GM18858 (cell line): ENCODE data around the gene MTCL1.

ENCODE experiments used
- ATAC-seq: cut with Tn5 transposase; IDR thresholded peaks from one replicate; pipeline ENCODE4 v1.9.1; 2021; ENCODE audit not compliant: unreplicated experiment

Gene MTCL1

DNA sequence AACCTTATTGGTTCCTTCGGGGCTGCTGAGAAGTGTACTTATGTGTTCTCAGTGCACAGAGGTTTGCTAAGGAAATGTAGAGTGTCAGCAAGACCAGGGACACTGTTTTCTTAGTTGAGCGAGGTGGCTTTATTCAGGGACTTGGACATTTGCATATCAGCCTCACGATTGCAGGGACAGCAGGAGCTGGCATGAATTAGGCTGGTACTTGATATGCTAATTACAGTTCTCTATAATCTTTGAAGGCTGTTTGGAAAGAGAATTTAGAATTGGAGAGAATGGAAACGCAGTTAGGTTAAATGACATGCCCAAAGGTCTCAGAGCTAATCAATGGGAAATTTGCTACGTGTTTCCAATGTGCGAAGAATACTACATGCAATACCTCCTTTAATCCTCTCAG lies 18.7 kb upstream of the MTCL1 start:
- no peak for ATAC-seq

DNA sequence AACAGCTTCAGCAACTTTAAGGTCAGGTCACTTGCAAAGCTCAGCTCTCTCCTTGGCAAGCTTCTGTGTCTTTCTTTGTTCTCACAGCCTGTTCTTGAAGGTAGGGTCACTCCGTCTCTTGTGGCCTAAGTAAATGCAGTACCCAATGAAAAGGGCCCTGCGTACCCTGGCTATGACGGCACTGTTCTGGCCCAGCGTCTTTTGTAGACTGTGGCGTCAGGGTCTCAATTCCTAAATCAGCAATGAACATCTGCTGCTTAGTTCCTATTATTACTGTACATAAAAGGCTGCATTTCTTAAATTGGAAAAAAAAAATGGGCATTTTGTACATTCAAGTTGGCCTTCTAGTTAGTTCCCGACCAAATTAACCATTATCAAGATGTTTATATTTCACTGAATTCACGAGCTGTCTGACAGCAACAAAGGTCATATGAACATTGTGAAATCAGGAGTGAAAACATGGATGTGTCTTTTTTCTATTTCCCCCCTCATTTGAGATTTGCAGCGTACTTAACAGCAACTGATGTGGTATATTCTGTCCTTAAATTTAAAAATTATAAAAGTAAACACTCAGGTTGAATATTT lies 17.0 kb upstream of the MTCL1 start:
- ATAC-seq: no peak

DNA sequence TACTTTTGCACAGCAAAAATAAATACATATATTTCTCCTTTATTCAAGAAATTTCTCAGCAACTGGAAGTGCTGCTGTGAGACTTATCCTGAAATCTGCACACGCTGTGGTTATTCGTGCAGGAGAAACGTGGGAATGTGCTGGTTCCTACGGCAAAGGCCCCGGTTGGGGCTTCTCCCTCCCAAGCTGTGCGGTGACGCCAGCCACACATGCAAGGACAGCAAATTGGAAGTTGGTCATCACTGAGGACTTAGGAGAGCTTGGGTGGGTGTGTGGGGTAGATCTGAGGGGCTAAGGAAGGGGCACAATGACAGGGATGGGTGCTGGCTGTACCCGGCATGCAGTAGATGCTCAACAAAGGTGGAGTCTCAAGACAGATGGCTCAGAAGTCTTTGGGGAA lies 16.5 kb upstream of the MTCL1 start:
- no peak for ATAC-seq

DNA sequence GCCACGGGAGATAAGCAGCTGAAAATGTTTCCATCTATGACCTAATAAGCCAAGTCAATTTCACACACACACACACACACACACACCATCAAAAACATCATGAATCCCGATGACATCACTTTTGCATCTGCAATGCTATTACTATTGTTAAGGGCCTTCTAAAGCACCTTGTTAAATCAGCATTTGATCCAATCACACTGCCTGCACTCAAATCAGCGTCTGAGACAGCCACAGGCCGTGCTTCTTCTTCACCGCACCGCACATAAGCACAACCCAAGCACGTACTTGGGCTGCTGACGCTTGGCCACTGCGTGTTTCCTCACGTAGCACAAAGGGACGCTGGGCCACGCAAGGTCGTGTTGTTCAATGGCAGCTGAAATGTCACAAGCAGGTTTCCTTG lies 15.8 kb upstream of the MTCL1 start:
- no peak for ATAC-seq

DNA sequence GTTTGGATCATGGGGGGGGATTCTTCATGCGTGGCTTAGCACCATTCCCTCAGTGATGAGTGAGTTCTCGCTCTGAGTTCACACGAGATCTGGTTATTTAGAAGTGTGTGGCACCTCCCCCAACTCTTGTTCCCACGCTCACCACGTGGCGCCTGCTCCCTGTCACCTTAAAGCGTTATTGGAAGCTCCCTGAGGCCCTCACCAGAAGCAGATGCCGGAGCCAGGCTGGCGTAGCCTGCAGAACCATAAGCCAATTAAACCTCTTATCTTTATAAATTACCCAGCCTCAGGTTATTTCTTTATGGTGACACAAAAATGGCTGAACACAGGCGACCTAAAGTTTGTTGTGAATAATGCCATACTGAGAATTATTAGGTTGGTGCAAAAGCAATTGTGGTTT lies 10.5 kb upstream of the MTCL1 start:
- no peak for ATAC-seq

DNA sequence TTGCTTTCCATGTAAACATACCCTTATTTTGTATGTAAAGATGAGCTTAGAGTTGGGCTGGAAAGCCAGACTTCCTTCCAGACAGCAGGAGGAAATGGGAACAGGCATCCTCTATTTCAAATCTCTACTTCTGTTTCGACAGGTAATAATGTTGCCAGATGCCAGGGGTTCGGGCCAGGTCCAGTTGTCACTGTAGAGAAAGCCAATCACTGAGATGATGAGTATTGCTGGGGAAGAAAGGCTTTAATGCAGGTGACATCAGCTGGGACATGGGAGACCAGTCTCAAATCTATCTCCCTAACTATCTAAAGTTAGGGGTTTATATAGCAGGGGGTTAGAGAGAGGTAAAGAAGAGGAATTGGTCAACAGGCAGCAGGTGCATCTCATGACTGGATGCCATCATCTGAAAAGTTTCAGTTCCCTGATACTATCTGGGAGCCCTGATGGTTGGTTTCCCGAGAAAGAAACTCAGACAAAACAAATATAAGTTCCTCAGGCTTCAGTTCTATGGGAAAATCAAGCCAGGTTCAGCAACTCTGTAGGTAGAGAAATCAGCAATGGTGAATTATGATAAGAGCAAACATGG lies 9.3 kb upstream of the MTCL1 start:
- peak; percentile 68 for ATAC-seq

DNA sequence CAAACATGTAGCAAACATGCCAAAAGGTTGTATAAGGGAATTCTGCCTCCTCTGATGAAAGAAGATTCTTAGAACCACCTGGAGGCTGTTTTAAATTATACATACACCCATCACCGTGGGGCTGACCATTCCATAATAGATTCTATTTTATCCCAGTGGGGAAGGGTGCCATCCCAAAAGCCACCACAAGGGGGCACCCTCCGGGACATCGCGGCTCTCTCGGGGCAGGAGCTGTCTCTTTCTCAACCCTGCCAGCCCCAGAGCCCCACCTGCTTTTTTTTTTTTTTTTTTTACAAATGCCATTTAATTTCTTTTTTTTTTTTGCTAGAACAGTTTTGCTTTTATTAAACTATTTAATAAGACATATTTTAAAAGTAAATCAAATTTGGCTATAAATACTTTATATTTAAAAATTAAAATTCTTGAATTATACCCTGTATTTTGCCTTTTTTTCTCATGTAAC lies 8.6 kb upstream of the MTCL1 start:
- no peak for ATAC-seq

DNA sequence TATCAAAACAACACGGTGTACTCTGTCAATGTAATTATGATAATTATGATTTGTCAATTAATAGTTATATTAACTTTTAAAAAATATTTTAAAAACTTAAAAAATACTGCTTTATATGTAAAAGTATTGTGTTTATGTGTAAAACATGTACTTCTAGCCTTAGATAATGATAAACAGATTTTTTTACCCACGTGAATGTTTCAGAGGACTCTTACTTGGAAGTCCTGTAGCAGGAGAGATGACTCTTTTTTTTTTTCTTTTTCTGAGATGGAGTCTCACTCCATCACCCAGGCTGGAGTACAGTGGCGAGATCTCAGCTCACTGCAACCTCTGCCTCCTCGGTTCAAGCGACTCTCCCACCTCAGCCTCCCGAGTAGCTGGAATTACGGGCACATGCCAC lies 6.2 kb upstream of the MTCL1 start:
- ATAC-seq: no peak

DNA sequence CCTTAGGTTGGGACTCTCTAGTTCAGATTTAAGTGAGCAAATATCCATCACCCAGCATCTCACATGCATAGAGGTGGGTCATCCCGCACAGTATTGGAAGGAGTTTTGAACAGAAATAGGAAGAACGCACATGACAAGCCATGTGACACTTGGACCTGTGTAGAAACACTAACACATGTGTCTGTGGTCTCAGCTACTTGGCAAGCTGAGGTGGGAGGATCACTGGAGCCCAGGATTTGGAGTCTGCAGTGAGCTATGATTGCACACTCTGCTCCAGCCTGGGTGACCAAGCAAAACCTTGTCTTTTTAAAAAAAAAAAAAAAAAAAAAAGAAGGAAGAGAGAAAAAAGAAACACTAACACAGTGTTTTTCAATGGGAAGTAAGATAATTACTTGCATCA lies 5.4 kb upstream of the MTCL1 start:
- ATAC-seq: no peak

DNA sequence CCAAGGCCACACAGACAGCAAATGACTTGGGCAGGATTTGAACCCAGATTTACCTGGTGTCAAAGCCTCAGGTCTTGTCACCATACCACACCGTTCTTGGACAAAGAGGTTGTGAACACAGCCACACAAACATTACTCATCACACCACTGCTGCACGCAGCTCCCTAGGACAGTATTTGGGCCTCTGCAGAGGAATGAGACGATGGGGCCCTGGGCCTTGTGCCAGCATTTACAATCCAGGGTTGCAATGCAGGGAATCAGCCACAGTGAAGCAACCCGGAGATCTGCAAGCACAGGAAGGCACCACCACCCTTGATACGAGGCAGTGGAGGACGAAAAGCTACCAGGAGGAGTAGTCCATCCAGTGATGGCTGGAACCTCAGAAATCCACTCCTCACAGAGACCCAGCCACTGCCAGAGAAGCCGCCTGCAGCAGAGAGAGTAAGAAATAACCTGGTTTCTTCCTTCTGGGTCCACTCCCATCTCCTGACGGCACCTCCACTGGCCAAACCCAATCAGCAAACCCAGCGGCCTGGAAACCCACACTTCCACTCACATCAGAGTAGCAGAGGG lies 3.7 kb upstream of the MTCL1 start:
- no peak for ATAC-seq

DNA sequence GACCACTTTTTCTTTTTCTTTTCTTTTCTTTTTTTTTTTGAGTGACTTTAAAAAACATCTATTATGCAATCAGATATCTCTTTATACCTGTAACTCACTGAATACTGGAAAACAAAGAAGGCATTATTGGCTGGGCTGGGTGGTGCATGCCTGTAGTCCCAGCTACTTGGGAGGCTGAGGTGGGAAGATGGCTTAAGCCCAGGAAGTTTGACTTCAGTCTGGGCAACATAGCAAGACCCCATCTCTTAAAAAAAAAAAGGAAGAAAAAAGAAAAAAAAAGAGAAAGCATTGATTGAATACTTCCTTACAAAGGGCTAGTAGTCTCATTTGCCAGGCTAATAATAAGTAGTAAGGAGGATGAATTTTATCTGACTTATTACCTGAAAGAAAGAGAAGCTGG lies 2.7 kb upstream of the MTCL1 start:
- no peak for ATAC-seq

DNA sequence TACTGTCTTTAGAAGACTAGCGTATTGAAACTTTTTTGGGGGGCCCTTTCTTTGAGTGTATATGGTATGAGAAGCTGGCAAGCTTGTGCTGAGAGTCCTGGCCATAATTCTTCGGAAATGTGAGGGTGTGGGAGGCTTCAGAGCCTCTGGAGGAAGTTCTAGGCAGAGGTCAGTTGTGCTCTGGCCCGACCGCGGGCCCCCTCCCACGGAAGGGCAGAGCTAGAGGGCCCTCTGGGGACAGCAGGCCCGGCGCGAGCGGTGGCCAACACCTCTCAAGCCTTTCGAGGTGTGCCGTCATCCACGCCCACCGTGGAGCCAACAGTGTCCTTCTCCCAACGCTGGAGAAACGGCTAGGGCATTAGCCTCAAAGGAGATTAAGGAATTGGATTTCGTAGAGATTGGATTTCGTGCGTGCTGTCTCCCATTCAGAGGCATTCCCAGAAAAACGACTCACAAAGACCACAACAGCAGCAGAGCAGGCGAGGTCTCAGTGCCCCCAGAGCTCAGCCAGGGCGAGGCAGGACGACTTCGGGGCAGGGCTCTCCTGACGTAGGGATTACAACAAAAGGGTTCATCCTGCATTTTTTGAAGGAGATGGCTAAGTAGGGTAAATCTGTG lies 2.2 kb upstream of the MTCL1 start:
- ATAC-seq: no peak

DNA sequence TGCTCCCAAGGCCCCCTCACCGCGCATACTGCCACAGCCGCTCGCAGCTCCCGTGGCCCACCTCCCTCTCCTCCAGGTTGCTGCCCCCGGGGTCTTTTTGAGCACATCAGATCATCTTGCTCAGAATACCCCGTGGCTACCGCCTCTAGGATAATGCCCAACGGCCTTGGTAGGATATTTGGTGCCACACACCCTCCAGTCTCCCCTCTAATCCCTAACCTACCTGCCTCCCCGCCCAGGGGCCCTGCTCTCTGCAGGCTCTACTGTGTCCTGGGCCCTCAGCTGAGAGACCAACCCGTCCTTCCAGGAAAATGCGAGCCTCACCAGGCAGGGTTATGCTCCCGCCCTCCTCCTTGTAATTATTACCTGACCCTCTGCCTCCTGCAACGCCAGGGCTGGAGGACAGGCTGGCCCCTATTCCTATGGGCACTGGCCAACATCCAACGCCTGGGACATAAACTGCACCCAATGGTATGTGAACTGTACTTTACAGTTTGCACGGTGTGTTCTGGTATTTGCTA lies 1.5 kb upstream of the MTCL1 start:
- ATAC-seq: no peak

DNA sequence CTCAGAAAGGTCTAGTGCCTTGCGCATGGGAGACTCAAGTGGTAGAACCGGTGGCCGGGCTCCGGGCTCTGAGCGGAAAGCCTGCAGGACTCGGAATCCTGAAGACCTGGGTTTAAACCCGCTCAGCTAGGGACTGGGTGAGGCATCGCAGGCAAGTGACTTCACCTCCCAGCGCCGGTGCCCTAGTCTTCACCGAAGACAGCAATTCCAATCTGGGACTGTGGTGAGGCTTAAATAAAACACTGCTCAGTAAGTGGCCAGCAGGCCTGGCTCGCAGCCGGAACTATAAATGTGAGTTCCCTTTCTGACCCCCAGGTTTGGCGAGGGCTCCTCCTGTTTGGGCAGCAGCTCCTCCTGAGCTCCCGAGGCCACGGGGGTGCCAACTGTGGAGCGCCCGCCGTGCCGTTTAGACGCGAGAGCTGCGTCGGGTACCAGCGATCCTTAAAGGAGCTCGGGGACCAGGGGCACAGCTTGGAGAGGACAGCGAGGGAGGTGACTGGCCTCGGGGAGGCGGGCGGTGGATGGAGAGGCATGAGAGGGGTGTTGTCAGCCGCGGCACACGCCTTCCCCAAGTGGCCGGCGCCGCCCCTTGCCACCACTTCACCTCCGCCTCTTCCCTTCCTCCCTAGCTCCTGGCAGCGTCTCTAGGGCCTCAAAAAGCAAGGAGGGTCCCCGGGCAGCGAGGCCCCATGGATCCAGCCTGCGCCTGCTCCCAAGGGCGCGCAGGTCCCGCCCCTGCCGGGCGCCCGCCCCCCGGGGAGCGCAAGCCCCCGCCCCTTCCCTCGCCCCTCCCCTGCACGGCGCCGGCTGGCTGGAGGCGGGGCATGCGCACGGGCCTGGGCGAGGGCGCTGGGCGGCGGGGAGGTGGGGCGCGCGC lies 757 bp upstream of the MTCL1 start:
- ATAC-seq: peak; percentile 66

DNA sequence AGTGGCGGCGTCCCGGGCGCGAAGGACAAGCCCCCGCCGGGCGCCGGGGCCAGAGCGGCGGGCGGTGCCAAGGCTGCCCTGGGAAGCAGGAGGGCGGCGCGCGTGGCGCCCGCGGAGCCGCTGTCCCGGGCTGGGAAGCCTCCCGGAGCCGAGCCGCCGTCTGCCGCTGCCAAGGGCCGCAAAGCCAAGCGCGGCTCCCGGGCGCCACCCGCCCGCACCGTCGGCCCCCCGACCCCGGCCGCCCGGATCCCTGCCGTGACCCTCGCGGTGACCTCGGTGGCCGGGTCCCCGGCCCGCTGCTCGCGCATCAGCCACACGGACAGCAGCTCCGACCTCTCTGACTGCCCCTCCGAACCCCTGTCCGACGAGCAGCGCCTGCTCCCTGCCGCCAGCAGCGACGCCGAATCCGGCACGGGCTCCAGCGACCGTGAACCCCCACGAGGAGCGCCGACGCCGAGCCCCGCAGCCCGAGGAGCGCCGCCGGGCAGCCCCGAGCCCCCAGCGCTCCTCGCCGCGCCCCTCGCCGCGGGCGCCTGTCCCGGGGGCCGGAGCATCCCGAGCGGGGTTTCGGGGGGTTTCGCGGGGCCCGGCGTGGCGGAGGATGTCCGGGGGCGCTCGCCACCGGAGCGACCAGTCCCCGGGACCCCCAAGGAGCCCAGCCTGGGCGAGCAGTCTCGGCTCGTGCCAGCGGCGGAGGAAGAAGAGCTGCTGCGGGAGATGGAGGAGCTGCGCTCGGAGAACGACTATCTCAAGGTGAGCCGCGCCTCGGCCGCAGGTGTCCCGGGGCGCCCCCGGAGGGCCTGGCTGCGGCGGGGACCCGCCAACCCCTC lies 820 bp downstream of the MTCL1 start:
- no peak for ATAC-seq

DNA sequence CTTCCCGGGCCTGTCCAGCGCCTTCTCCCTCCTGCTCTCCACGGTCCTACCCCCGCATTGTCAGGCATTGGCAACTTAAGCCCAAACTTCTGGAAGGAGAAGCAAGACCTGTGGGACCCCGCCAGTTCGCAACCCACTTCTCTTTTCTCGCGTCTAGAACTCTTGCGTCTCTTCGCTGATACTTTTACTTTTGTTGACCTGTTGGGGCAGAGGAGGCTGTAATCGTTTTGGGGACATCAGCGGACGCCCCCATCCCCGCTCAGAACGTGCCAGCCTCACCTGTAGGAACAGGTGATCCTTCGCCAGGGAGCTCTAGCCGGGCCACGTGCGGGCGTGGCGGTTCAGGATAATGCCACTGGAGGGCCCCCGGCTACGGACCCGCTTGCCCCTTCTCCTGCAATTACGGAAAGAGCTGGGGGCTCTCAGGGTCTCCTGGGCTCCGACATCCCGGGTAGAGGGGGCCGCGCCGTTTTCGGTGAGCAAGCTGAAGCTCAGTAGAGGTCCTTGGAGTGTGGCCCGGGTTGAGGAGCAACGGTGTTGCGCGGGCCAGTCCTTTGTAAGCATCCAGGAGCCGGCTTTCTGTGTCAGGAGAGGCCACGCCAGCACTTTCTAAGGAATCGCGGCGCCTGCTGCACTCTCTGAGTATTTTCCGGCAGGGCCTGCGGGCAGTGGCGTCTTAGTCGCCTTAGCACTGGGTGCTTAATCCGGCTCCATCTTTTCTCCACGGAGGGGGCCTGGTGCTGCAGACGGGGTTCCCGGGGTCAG lies 1.6 kb downstream of the MTCL1 start:
- no peak for ATAC-seq

DNA sequence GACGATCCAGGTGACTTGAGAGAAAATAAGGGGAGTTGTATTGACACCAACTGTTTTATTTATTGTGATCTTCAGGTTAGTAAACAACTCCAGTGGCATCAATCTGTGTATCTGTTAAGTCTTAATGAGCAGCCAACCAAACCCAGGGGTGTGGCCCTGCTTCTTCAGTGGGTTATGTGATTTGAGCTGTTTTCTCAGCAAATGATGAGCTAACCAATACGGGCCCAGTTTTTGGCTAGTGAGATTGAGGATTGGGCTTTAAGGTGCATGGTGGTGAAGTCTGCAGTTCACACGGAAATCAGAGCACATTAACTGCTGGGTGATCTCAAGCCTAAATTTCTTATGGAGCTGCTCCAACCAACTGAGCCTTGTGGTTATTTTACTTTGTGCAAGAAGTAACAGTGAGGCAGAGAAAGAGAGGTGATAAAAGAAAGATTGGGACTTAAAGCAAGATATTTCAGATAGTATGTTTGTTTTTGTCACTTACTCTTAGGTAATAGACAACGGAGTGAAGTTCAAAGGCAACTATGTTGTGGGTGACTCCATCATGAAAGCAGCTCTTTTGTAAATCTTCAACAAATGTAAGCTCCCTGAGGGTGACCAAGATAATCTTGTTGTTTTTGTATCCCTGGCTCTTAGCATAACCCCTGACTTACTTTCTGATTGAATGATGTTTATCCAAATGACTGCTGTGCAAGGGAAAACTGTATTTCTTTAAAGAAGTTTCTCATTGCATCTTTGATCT lies 2.4 kb downstream of the MTCL1 start:
- no peak for ATAC-seq

DNA sequence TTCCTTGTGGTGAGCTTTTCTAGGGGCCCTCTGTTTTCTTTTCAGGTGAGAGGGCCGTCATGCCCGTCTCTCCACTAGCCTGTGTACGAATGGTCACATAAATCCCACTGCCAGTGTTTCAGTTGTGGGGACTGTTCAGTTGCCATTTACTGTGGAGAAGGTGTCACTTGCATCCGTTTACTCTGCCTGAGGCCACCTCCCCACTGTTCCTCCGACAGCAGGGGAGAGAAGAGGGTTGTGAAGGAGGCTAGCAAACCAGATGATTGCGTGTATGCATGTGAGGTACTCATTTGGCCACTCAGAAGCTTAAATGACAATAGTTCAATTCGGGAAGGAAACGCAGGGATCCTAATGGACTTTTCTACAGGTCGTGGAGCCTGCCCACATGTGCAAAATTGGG lies 3.3 kb downstream of the MTCL1 start:
- ATAC-seq: no peak
